HG03103 (cell line): ENCODE results near the gene SVOPL.

Experiments
- ATAC-seq: cut with Tn5 transposase; IDR thresholded peaks from one replicate; pipeline ENCODE4 v1.9.1; 2021; ENCODE audit warnings: low read depth; ENCODE audit not compliant: unreplicated experiment

Gene SVOPL

GRCh38 chr7:138610671-138611170 is 90.4 kb downstream of the SVOPL start:
- no peak for ATAC-seq

DNA sequence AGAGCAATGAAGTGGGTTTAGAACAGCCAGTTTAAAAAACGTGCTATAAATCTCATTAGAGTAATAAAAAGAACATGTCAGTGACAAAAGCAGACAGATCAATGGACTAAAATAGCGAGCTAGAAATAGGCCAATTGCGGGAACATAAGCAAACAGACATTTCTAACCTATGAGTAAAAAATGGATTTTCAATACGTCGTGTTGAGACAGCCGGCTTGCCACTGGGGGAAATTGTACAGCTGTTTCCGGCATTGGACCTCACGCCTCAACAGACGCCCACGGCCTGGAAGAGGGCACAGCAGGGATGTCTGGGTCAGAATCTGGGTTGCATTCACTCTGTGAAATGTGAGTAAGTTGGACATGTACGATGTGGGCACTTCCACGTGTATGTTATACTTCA is 92.9 kb downstream of the SVOPL start:
- peak; percentile 49 for ATAC-seq

- no peak for ATAC-seq
Measured at GRCh38 chr7:138607216-138608126, 93.7 kb downstream of the SVOPL start.

DNA sequence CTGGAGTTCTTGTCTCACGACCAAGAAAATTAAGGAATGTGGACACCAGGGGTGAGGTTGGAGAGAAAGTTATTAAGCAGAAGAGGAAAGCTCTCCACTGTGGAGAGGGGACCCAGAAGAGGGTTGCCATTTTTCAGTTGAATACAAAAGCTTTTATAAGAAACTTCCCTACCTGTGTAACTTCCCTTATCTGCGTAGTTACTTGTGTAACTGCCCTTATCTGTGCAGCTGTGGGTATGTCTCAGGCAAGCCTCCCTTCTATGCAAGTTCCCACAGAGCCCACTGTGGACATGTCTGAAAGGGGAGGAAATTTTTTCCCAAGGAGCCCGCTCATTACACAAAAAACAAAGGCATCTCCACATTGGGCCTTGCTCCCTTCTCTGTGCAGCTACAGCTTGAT is 94.9 kb downstream of the SVOPL start:
- no peak for ATAC-seq

DNA sequence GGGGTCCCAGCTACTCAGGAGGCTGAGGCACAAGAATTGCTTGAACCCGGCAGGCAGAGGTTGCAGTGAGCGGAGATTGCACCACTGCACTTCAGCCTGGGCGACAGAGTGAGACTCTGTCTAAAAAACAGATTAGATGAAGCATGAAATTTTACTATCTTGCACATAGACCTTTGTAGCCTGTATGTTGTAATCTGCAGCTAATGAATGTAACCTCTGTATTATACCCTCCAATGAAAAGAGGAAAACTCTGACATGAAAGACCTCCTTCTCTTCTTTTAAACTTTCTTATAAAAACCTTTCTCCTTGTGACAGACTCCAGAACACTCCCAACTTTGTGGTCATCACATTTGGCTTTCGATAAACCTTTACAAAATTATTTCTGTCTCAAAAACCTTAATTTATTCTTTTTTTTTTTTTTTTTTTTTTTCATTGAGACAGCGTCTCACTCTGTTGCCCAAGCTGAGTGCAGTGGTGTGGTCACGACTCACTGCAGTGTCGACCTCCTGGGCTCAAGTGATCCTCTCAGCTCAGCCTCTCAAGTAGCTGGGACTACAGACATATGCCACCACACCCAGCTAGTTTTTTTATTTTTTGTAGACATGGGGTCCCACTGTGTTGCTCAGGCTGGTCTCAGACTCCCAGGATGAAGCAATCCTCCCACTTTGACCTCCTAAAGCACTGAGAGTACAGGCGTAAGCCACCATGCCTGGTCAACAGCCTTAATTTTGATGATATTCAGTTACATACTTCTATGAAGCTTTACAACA is 97.4 kb downstream of the SVOPL start:
- ATAC-seq: no peak

DNA sequence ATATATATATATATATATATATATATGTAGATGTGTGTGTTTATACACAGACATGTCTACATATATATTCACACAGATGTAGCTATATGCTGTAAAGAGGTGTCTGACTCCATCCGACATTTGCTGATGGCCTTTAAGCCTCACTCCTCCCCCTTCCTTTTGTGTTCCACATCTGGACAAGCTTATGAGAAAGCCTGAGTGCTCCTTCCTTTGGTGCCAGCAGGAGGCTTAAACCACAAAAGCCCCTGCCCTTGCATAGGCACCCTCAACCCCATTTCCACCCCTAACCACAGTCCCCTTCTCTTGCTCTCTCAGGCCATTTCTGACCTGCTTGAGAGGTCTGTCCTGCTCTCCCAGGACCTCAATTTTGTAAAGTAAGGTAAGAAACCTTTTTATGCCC is 98.7 kb downstream of the SVOPL start:
- ATAC-seq: no peak

DNA sequence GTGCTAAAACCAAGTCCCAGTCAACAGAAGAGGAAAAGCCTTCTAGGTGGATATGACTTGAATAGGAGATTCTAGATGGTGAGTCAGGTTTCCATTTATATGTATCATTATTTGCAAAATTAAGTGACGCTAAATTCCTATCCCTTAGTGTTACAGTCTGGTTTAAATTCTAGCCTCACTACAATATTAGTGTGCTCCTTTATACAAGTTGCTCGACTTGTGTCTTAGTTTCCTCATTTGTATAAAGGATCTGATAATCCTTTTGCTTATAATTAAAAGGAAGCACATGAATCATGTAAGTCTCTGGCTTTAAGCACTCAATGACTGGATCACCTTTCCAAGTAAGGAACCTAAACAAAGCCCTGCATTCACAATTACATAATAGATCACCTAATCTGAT is 105.7 kb downstream of the SVOPL start:
- no peak for ATAC-seq

DNA sequence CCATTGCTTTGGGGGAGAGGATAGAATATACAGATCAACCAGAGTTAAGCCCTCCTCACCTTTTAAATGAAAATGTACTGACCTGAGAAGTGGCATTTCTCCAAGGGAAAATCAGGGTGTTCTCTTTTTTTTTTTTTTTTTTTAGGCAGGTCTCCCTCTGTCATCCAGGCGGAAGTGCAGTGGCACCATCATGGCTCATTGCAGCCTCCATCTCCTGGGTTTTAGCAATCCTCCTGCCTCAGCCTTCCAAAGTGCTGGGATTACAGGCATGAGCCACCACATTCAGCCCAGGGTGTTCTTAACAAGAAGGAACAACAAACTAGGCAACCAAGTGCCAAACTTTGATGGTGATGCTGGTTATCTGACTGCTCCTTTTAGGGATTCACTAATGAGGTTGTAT is 111.0 kb downstream of the SVOPL start:
- no peak for ATAC-seq

DNA sequence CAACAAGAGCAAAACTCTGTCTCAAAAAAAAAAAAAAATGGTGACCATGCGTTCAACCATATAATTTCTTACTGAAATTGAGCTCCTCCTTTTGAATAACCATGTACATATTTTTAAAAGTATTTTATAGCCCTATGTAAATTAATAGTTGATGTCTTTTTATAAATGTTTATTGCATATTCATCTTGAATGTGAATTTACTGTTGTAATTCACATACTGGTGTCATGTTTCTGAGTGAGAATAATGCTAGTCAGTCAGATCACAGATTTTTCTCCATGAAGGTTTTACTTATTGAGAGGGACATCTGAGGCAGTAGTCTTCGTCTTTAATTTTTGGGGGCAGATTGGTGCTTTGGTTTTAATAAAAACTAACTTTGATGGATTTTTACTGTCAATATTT is 112.2 kb downstream of the SVOPL start:
- no peak for ATAC-seq

DNA sequence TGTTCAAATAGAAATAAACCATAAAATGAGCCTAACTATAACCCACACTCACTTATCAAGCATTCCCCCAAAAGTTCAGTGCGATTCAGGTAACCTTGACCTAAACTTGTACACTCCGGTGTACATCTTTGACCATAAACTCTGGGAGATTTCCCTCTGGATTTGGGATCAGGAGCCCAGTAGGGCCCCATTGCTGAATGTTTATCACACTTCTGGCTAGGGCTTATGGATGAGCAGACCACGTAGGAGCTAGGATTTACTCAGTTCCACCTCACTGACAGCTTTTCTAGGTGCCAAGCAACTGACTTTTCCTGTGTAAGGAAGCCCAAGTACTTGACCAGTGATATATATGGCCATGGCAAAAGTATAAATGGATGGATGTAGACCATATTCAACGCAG is 113.7 kb downstream of the SVOPL start:
- no peak for ATAC-seq

GRCh38 chr7:138585283-138585993 is 115.7 kb downstream of the SVOPL start:
- no peak for ATAC-seq

DNA sequence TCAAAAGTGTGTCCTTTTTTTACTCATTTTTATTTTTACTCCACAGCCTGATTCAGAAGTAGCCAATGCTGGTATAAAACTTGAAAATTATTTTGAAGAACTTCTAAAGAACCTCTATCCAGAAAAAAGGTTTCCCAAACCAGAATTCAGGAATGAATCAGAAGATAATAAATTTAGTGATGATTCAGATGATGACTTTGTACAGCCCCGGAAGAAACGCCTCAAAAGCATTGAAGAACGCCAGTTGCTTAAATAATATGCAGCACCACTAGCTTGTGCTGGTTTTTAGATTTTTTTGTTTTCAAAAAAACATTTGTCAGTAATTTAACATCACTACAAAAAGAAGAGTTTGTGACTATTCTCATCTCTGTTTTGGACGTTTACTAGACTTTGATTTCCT is 116.5 kb downstream of the SVOPL start:
- no peak for ATAC-seq

DNA sequence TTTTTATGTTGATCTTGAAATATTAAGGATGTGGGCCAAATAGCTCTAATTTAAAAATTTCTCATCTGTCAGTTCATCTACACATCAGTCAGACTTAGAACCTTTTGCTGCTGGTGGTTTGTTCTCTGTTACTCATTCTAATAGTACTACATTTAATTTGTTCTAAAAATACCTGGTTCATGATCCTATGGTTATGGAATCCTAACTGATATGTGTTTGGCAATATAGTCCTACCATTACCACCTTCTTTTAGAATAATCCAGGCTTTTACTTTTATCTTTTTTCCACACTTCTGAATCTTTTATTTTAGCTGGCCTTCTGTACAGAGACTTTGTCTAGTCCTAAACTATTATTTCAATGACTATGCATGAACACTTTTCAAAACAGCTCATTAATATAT is 116.9 kb downstream of the SVOPL start:
- no peak for ATAC-seq

- ATAC-seq: no peak
Measured at GRCh38 chr7:138581065-138581464, 120.1 kb downstream of the SVOPL start.

- no peak for ATAC-seq
Measured at GRCh38 chr7:138579671-138580070, 121.5 kb downstream of the SVOPL start.

DNA sequence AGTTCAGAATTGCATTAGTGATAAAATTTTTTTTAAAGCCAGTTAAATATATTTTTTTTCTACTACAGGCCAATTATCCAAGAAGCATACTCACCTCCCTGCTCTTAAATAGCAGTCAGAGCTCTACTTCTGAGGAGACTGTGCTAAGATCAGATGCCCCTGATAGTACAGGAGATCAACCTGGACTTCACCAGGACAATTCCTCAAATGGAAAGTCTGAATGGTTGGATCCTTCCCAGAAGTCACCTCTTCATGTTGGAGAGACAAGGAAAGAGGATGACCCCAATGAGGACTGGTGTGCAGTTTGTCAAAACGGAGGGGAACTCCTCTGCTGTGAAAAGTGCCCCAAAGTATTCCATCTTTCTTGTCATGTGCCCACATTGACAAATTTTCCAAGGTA is 122.0 kb downstream of the SVOPL start:
- ATAC-seq: no peak

- ATAC-seq: no peak
Measured at GRCh38 chr7:138575897-138576428, 125.2 kb downstream of the SVOPL start.

DNA sequence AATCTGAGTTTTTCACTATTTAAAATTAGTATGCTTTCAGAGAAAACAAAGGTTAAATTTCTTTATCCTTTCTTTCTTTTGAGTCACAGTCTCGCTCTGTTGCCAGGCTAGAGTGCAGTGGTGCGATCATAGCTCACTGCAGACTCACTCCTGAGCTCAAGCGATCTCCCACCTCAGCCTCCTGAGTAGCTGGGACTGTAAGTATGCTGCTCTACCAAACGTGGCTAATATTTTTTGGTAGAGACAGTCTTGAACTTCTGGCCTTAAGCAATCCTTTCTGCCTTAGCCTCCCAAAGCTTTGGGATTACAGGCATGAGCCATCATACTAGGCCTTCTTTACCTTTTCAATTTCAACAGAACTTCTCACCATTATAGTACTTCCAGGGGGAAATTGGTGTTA is 127.4 kb downstream of the SVOPL start:
- ATAC-seq: no peak

DNA sequence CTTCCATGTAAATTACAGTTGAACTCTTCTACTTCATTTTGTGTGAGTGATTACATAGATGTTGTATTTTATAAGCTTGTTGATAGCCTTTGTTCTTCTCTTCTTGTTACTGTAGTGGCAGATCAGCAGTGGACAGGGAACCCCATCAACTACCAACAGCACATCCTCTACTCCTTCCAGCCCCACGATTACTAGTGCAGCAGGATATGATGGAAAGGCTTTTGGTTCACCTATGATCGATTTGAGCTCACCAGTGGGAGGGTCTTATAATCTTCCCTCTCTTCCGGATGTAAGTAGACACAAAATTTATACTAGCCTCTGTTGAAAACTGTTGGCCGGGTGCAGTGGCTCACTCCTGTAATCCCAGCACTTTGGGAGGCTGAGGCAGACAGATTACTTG is 130.4 kb downstream of the SVOPL start:
- ATAC-seq: no peak

- ATAC-seq: no peak
Measured at GRCh38 chr7:138569418-138569817, 131.7 kb downstream of the SVOPL start.

DNA sequence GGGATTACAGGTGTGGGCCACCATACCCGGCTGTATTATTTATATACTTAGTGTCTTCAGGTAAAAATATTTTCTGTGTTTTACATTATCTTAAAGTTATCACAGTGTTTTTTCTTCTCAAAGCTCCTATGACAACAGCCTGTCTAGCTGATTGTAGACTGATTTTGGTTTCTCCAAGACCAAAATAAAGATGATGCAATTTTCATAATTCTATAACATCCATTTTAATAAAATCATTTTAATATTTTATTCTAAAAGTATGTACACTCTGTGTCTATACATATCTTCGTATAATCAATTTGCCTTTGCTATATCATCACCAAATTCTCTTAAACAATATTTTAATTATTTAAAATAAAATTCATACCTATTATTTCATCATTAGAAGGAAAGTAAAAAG is 132.5 kb downstream of the SVOPL start:
- no peak for ATAC-seq
